Gastrocnemius medialis (tissue), 4 donors: Measurements from ENCODE around the gene KPTN. TPM values are rescaled to one million over a fixed set of nuclear protein-coding genes. Genes with fewer than 3 reads are reported as not detected.

Experiments used
- ATAC-seq, 2 donors: fragments of 150-250 bp; one replicate each; pipeline ENCODE4 v1.9.1; 2016
- DNase-seq, 2 donors: peaks; one replicate each; pipeline ENCODE4 v3.0.0-alpha.2; 2019
- H3K27ac ChIP-seq, 4 donors: fragments of 200-600 bp; sonication (generic); 1 replicate in 1 of 4; 2 replicates in 3 of 4; pipeline ENCODE4 v1.5.1; 2016 to 2018; ENCODE audit warnings: mild to moderate bottlenecking in 2 of 4, moderate library complexity in 1 of 4
- H3K27me3 ChIP-seq, 3 donors: fragments of 200-600 bp; sonication (generic) in 2 of 3; 1 replicate in 1 of 3; 2 replicates in 2 of 3; pipeline versions ENCODE4 v1.5.1 to v1.6.0; 2016 to 2019; ENCODE audit warnings: mild to moderate bottlenecking in 1 of 3, moderate library complexity in 1 of 3
- H3K36me3 ChIP-seq, 2 donors: fragments of 200-600 bp; sonication (generic) in 1 of 2; one replicate each; pipeline ENCODE4 v1.5.1; 2017 to 2018
- H3K4me1 ChIP-seq, 2 donors: fragments of 200-600 bp; sonication (generic) in 1 of 2; one replicate each; pipeline ENCODE4 v1.5.1; 2016 to 2017; ENCODE audit warnings: mild to moderate bottlenecking in 2 of 2
- H3K4me3 ChIP-seq, 4 donors: fragments of 200-600 bp; sonication (generic) in 3 of 4; 1 replicate in 1 of 4; 2 replicates in 3 of 4; pipeline ENCODE4 v1.5.1; 2016 to 2019; ENCODE audit warnings: mild to moderate bottlenecking in 2 of 4
- H3K9me3 ChIP-seq, 3 donors: fragments of 200-600 bp; sonication (generic) in 2 of 3; 1 replicate in 1 of 3; 2 replicates in 2 of 3; pipeline ENCODE4 v1.5.1; 2016 to 2019
- CTCF ChIP-seq, 5 experiments: fragments of 450-650 bp in 3 of 5; fragments of 200-600 bp in 2 of 5; sonication (generic) in 2 of 5; IDR thresholded peaks in 4 of 5; conservative IDR thresholded peaks in 1 of 5; 1 replicate in 4 of 5; 2 replicates in 1 of 5; pipeline ENCODE4 v1.5.1; 2016 to 2019; ENCODE audit warnings: antibody characterized with exemption in 5 of 5, mild to moderate bottlenecking in 3 of 5, moderate library complexity in 3 of 5
- POLR2A ChIP-seq, 2 donors: fragments of 450-650 bp; IDR thresholded peaks; one replicate each; pipeline ENCODE4 v1.6.1; 2017; ENCODE audit warnings: antibody characterized with exemption in 2 of 2, mild to moderate bottlenecking in 2 of 2, moderate library complexity in 2 of 2
- in situ Hi-C, 4 donors: fragments of 200-750 bp; cut with MboI; loops; one replicate each; pipeline versions ENCODE4 v1.15.0 to v1.8.0; 2017; ENCODE audit warnings: low sequenced_read_pairs in 4 of 4
- intact Hi-C: fragments of 100-400 bp; cut with DNase I; formaldehyde crosslinking; loops from one replicate; pipeline ENCODE4 v1.15.1; 2023; ENCODE audit warnings: low total_unique reads
- total RNA-seq, 4 donors: library from RNA; depleted of rRNA; stranded (reverse); fragments of >200 nt; gene quantifications; one replicate each; pipeline versions ENCODE4 v1.1.0 to v1.2.3, GENCODE V29; 2016

Gene KPTN
- total RNA-seq, 4 donors from 2014 or later: 0.91 to 6.4 (median 3.9) TPM

DNA sequence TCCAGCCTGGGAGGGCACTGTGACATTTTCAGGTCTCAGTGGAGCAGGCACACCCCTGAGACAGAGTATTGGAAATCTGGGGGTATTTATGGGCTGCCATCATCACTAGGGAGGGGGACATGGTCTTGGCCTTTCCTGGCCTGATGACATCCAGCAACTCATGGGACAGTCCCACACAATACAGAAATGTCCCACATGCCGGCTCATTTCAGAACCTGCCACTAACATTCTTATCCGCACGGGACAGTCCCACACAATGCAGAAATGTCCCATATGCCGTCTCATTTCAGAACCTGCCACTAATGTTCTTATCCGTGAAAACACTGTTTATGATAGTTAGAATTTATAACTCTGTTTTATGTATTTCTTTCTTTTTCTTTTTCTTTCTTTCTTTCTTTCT, 22.1 kb downstream of the KPTN start:
- Histone ChIP-seq H3K27me3 (peaks cover 30 to 44% (median 35%) of the 10 kb centered on the region in 3 donors), H3K4me3 (no peak overlapping the region), H3K27ac (no peak overlapping the region), H3K9me3 (no peaks in the 10 kb centered on the region), H3K36me3 (no peaks in the 10 kb centered on the region), H3K4me1 (no peaks in the 10 kb centered on the region)
- TF ChIP-seq POLR2A (IDR thresholded peaks at IDR 0.05) (no peak), CTCF (IDR thresholded peaks at IDR 0.05 in 4 of 5, conservative IDR thresholded peaks at IDR 0.05 in 1 of 5) (no peak)
- DNase-seq: no peak
- in situ Hi-C loops (no loop called here), intact Hi-C loops (no loop called here)
- ATAC-seq: no peak

- intact Hi-C loops (no loop called here), in situ Hi-C loops (no loop called here)
- Histone ChIP-seq H3K27ac (no peak overlapping the region), H3K9me3 (peaks cover 0 to 8% (median 7%) of the 10 kb centered on the region in 3 donors), H3K4me3 (no peak overlapping the region), H3K36me3 (no peaks in the 10 kb centered on the region), H3K4me1 (no peaks in the 10 kb centered on the region), H3K27me3 (peaks cover 30 to 58% (median 52%) of the 10 kb centered on the region in 3 donors)
- DNase-seq (no peak), ATAC-seq (no peak)
- no peak for TF ChIP-seq POLR2A (IDR thresholded peaks at IDR 0.05)
- no peak for TF ChIP-seq CTCF (IDR thresholded peaks at IDR 0.05 in 4 of 5, conservative IDR thresholded peaks at IDR 0.05 in 1 of 5)
These were observed 24.5 kb downstream of the KPTN start for GRCh38 chr19:47459477-47459876.

- peaks cover 30 to 62% (median 52%) of the 10 kb centered on the region in 3 donors for H3K27me3 ChIP-seq
- H3K4me3 ChIP-seq: no peak overlapping the region
- peaks cover 0 to 8% (median 7%) of the 10 kb centered on the region in 3 donors for H3K9me3 ChIP-seq
- TF ChIP-seq POLR2A (IDR thresholded peaks at IDR 0.05) (no peak), CTCF (IDR thresholded peaks at IDR 0.05 in 4 of 5, conservative IDR thresholded peaks at IDR 0.05 in 1 of 5) (no peak)
- DNase-seq: no peak
- intact Hi-C loops: no loop called here
- no peaks in the 10 kb centered on the region for H3K4me1 ChIP-seq
- no peak for ATAC-seq
- in situ Hi-C loops: no loop called here
- no peaks in the 10 kb centered on the region for H3K36me3 ChIP-seq
- H3K27ac ChIP-seq: no peak overlapping the region
These were observed 25.3 kb downstream of the KPTN start for GRCh38 chr19:47458672-47459071.

DNA sequence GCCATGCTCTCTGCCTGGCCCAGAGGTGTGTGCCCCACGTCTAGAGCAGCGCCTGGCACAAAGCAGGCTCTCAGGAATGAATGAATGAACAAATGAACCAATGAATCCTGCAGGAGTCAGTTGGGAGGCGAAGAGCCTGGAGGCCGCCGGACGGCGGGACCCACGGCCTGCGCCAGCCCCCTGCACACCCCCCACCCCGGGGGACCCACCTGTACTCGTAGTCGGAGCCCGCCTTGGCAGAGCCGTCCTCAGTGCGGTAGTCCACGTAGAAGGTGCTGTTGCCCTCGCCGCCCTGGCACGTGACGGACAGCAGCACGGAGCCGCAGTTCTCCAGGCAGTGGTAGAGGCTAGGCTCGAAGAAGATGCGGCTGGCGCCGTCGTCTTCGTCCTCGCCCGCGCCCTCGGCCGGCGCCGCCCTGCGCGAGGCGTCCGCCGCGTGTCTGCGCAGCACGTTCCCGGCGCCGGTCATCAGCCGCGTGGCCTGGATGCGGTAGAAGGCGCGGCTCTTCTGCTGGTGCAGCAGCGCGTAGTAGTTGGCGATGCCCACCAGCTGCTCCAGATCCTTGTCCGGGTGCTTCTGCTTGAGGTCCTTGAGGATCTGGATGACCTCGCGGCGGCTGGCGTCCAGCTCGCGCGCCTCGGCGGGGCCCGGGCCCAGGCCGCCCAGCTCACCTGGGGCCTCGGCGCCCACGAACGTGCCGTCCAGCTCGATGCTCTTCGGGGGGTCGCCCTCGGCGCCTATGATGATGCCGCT, 27.1 kb downstream of the KPTN start:
- Histone ChIP-seq H3K27ac (no peak overlapping the region), H3K27me3 (peaks cover 30 to 64% (median 50%) of the 10 kb centered on the region in 3 donors), H3K36me3 (no peaks in the 10 kb centered on the region), H3K4me1 (no peaks in the 10 kb centered on the region), H3K4me3 (no peak overlapping the region), H3K9me3 (peaks cover 0 to 8% (median 7%) of the 10 kb centered on the region in 3 donors)
- TF ChIP-seq POLR2A (IDR thresholded peaks at IDR 0.05) (no peak), CTCF (IDR thresholded peaks at IDR 0.05 in 4 of 5, conservative IDR thresholded peaks at IDR 0.05 in 1 of 5) (no peak)
- ATAC-seq: no peak
- in situ Hi-C loops (no loop called here), intact Hi-C loops (no loop called here)
- no peak for DNase-seq
